ENCODE results near the gene ZAR1. TPM values are rescaled to one million over a fixed set of nuclear protein-coding genes. Genes with fewer than 3 reads are reported as not detected.

ZAR1 gene
- total and polyA plus RNA-seq, 5 donors = not detected

DNA sequence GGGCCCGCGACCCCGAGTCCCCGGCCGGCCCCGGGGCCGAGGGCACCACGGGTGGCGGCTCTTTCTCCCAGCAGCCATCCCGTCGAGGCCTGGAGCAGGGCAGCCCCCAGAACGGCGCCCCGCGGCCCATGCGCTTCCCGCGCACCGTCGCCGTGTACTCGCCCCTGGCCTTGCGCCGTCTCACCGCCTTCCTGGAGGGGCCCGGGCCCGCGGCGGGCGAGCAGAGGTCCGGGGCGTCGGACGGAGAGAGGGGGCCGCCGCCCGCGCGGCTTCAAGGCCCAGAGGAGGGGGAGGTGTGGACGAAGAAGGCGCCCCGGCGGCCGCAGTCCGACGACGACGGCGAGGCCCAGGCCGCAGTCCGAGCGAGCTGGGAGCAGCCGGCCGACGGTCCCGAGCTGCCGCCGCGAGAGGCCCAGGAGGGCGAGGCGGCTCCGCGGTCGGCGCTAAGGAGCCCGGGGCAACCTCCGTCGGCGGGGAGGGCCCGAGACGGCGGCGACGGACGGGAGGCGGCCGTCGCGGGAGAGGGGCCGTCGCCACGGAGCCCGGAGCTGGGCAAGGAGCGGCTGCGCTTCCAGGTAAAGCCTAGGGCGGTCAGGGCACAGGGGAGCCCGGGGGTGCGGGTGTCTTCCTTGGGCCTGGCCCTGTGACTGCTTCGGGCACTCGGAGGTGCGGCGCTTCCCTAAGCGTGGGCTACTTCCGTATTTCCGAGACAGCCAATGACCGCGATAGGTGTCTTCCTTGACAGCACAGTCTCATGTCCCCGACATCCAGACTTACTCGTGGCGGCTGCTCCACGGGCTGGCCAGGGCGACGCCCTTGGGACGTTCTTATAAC lies 845 bp downstream of the ZAR1 start:
- 7% methylated on average over 104 of the region's 104 CpGs for WGBS
- Histone ChIP-seq H3K27ac (ENCODE audit: low read length) (no peak overlapping the region), H3K4me1 (ENCODE audit: control insufficient read depth, insufficient read depth, low read length) (peaks cover 3% of the 10 kb centered on the region), H3K4me3 (ENCODE audit: low read length) (peak overlapping the region; percentile 47), H3K9me3 (ENCODE audit: control insufficient read depth, low read length) (no peaks in the 10 kb centered on the region), H3K27me3 (ENCODE audit: control insufficient read depth, insufficient read depth) (no peaks in the 10 kb centered on the region)
- intact Hi-C loops (cut with DNase I) = no loop called here
- peak in 1 of 3 donors; percentile 37 for DNase-seq
- ATAC-seq = peak; percentile 19 to 38

DNA sequence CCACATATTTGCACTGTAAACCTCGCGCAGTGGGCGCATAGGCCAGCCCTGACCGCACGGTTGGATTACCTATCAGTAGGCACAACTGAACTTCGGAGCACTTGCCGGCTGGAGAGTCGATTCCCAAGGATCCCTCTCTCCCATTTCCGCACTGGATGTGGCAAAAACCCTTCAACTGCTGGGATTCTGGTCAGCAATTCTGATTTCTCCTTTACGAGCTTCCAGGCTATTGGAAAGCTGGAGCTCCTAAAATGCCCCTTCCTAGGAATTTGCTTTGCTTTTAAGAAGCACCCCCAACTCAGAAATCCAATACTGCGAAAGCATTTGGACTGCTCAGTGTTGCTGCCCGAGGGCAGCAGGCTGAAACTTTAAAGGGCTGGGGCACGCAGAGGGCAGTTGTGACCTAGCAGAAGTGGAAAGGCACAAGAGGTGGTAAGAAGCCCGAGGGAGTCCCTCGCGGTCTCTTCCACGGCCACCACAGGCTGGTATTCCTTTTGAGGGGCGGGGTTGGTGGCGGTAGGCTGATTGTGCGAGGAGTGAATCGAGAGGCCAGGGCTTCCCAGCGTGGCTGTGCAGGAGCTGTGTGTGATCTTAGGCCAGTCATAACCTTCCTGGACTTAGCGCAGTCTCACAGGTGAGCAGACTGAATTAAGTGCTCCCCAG lies 1.6 kb downstream of the ZAR1 start:
- DNase-seq (peak in 2 of 3 donors; percentile 21 to 50), ATAC-seq (no peak)
- no peaks in the 10 kb centered on the region for H3K9me3 ChIP-seq (ENCODE audit: control insufficient read depth, low read length)
- intact Hi-C loops (cut with DNase I) = no loop called here
- H3K4me1 ChIP-seq (ENCODE audit: control insufficient read depth, insufficient read depth, low read length) = peaks cover 3% of the 10 kb centered on the region
- no peak overlapping the region for H3K4me3 ChIP-seq (ENCODE audit: low read length)
- no peaks in the 10 kb centered on the region for H3K27me3 ChIP-seq (ENCODE audit: control insufficient read depth, insufficient read depth)
- WGBS = 65% methylated on average over 23 of the region's 23 CpGs
- no peak overlapping the region for H3K27ac ChIP-seq (ENCODE audit: low read length)

DNA sequence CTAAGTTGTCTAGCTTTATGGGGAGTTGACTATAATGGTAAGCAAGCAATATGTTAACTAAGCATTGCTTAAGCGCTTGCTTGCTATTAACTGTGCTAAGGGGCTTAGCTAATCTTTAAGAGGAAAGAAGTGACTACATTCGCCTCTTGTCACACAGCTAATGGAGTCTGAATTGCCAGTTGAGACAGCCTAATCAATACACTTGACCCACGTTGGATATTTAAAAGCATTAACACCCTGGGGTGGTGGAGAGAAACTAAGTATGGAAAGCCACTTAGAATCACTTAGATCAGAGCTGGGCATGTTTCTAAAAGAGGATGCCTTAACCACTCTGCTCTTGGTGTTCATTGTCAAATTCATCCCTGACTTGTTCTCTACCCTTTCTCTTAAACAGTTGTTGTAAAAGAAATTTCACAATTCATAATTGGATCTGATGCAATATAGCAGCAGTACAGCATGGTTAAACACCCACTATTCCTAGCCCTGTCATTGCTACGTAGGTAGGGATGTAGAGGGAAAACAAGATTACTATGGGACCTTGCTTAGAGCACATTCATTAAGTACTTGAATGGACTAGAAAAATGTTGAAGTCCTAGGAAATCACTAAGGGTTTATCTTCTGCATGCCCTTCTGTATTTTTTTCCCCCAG lies 3.5 kb downstream of the ZAR1 start:
- H3K4me1 ChIP-seq (ENCODE audit: control insufficient read depth, insufficient read depth, low read length) = peaks cover 3% of the 10 kb centered on the region
- H3K27ac ChIP-seq (ENCODE audit: low read length) = no peak overlapping the region
- no peak overlapping the region for H3K4me3 ChIP-seq (ENCODE audit: low read length)
- no peak for DNase-seq
- intact Hi-C loops (cut with DNase I) = no loop called here
- WGBS = 74% methylated on average over 4 of the region's 4 CpGs
- H3K27me3 ChIP-seq (ENCODE audit: control insufficient read depth, insufficient read depth) = no peaks in the 10 kb centered on the region
- ATAC-seq = no peak
- no peaks in the 10 kb centered on the region for H3K9me3 ChIP-seq (ENCODE audit: control insufficient read depth, low read length)

DNA sequence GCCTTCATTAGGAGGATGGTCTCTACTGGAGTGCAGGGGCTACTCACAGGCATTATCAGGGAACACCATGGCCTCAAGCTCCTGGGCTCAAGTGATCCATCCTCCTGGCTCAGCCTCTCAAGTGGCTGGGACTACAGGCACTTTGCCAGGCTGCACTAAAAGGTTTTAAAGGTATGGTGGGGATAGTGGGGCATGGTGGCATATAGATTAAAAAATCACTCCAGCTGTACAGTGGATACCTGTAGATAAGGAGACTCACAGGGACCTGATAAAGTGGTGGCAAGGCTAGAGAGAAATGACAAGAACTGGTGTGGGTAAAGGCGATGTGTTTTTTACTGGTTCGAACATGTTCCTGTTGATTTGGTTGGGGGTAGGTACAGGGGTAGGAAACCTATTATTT lies 5.9 kb downstream of the ZAR1 start:
- ATAC-seq (no peak), DNase-seq (no peak)
- Histone ChIP-seq H3K27me3 (ENCODE audit: control insufficient read depth, insufficient read depth) (no peaks in the 10 kb centered on the region), H3K4me3 (ENCODE audit: low read length) (no peak overlapping the region), H3K9me3 (ENCODE audit: control insufficient read depth, low read length) (no peaks in the 10 kb centered on the region), H3K4me1 (ENCODE audit: control insufficient read depth, insufficient read depth, low read length) (no peaks in the 10 kb centered on the region), H3K27ac (ENCODE audit: low read length) (no peak overlapping the region)
- 96% methylated on average over 2 of the region's 2 CpGs for WGBS
- intact Hi-C loops (cut with DNase I) = no loop called here

DNA sequence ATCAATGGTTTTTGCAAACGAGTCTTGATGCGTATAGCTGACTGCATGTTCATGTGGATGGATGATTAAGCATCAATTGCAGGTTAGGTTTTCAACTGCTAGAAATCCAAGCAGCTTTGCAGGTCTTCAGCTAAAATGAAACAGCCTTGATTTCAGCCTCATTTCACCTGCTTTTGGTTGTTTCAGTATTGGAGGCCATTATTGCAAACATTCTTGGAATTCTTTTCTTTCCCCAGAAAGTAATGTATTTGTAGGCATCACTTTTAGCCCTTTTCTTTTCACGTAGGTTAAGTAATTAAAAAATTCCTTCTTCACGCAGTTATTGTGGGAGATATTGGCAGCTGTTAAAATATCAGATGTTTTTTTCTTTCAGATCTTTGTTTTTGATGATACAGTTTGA lies 8.8 kb downstream of the ZAR1 start:
- no peaks in the 10 kb centered on the region for H3K27me3 ChIP-seq (ENCODE audit: control insufficient read depth, insufficient read depth)
- no peaks in the 10 kb centered on the region for H3K9me3 ChIP-seq (ENCODE audit: control insufficient read depth, low read length)
- DNase-seq (no peak), ATAC-seq (no peak)
- 95% methylated on average over 4 of the region's 4 CpGs for WGBS
- intact Hi-C loops (cut with DNase I) = no loop called here
- H3K4me1 ChIP-seq (ENCODE audit: control insufficient read depth, insufficient read depth, low read length) = no peaks in the 10 kb centered on the region
- no peak overlapping the region for H3K27ac ChIP-seq (ENCODE audit: low read length)
- H3K4me3 ChIP-seq (ENCODE audit: low read length) = no peak overlapping the region

DNA sequence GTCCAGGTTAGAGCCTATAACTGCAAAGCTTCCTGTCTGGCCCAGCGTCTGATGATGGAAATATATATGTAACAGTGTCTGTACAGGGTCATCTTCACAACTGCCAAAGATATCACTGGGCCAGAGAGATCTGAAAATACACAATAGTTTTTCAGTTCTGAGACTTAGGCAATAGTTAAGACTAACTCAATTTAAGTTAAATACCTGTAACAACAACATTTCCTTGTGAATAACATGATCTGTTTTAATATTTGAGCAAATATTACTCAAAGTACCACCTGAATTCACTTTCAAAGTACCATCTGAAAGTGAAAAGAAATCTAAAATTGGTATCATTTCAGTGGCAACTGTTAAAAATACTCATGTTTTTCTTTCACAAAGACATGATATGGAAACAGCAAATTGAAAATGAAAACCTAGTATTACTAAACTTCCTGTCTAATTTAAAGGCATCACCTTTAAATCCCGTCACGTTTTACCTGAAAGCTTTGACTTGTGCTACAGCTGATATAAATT lies 9.6 kb downstream of the ZAR1 start:
- DNase-seq = no peak
- Histone ChIP-seq H3K4me1 (ENCODE audit: control insufficient read depth, insufficient read depth, low read length) (no peaks in the 10 kb centered on the region), H3K27me3 (ENCODE audit: control insufficient read depth, insufficient read depth) (no peaks in the 10 kb centered on the region), H3K4me3 (ENCODE audit: low read length) (no peak overlapping the region), H3K27ac (ENCODE audit: low read length) (no peak overlapping the region), H3K9me3 (ENCODE audit: control insufficient read depth, low read length) (no peaks in the 10 kb centered on the region)
- ATAC-seq = no peak
- WGBS = 81% methylated on average over 3 of the region's 3 CpGs
- intact Hi-C loops (cut with DNase I) = no loop called here

DNA sequence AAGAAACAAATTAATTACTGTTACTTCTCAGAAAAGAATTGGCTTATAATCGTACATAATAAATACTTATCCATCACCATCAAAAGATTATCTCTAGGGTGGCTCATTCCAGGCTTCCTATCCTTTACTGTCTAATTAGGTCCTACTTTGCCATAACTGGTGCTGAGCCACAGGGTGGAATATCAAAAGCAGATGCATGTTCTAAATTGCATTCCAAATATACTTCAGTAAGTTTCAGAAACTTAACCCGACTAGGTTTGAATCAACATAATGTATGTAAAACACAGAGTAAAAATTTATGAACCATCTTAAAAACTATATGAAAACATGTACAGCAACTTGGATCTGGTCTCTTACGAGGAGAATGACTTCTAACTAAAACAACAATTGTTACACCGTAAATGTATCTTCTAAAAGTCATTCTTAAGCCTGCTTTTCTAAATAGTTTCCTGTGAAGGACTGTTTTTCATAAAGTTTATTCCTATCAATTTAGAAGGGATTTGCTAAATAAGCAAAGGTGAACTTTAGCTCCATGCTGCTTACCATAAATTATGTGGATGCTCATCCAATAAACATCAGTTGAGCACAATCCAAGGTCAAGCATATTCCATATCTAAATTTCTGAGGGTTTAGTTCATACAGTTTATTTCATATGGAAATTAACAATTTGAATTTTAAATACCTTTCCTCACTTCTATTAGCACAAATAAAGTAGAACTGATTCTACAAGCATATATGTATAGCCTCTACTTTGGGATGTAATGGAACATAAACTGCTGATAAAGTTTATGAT lies 13.4 kb downstream of the ZAR1 start:
- Histone ChIP-seq H3K4me1 (ENCODE audit: control insufficient read depth, insufficient read depth, low read length) (no peaks in the 10 kb centered on the region), H3K27ac (ENCODE audit: low read length) (no peak overlapping the region), H3K4me3 (ENCODE audit: low read length) (no peak overlapping the region), H3K9me3 (ENCODE audit: control insufficient read depth, low read length) (no peaks in the 10 kb centered on the region), H3K27me3 (ENCODE audit: control insufficient read depth, insufficient read depth) (no peaks in the 10 kb centered on the region)
- DNase-seq = no peak
- WGBS = 63% methylated on average over 4 of the region's 4 CpGs
- ATAC-seq = no peak
- intact Hi-C loops (cut with DNase I) = no loop called here

DNA sequence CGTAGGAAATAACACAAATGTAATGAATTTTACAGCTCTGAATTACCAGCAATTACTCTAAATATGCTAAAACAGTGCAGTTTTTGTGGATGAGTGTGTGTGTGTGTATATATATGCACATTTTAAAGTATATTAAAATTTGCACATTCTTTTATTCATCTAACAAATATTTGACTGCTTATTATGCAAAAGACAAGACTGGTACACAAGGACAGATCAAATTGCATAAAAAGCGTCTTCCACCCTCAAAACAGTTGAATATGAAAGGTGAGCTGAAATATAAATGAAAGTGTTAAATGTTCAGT lies 13.9 kb downstream of the ZAR1 start:
- ATAC-seq (no peak), DNase-seq (no peak)
- Histone ChIP-seq H3K4me1 (ENCODE audit: control insufficient read depth, insufficient read depth, low read length) (no peaks in the 10 kb centered on the region), H3K9me3 (ENCODE audit: control insufficient read depth, low read length) (no peaks in the 10 kb centered on the region), H3K27ac (ENCODE audit: low read length) (no peak overlapping the region), H3K27me3 (ENCODE audit: control insufficient read depth, insufficient read depth) (no peaks in the 10 kb centered on the region), H3K4me3 (ENCODE audit: low read length) (no peak overlapping the region)
- intact Hi-C loops (cut with DNase I) = no loop called here
- WGBS = 93% methylated on average over 2 of the region's 2 CpGs

DNA sequence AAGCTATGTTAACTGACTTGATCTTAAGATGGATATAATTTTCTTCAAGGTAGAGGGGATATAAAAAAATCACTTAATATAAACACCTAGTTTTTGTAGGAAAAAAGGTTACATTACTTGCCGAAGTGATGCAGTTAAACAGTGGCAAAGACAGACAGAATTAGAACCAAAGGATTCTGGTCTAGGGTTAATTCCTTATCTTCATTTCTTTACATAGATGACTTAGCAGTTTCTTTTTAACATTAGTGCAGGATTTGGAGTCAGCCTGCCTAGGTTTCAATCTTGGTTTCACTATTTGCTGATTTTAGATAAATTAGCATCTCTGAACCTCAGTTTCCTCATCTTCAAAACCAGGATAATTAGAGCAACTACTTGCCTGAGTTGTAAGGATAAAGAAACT lies 14.3 kb downstream of the ZAR1 start:
- 70% methylated on average over 1 of the region's 1 CpG for WGBS
- Histone ChIP-seq H3K4me1 (ENCODE audit: control insufficient read depth, insufficient read depth, low read length) (no peaks in the 10 kb centered on the region), H3K4me3 (ENCODE audit: low read length) (no peak overlapping the region), H3K9me3 (ENCODE audit: control insufficient read depth, low read length) (no peaks in the 10 kb centered on the region), H3K27ac (ENCODE audit: low read length) (no peak overlapping the region), H3K27me3 (ENCODE audit: control insufficient read depth, insufficient read depth) (no peaks in the 10 kb centered on the region)
- DNase-seq = no peak
- intact Hi-C loops (cut with DNase I) = no loop called here
- no peak for ATAC-seq

DNA sequence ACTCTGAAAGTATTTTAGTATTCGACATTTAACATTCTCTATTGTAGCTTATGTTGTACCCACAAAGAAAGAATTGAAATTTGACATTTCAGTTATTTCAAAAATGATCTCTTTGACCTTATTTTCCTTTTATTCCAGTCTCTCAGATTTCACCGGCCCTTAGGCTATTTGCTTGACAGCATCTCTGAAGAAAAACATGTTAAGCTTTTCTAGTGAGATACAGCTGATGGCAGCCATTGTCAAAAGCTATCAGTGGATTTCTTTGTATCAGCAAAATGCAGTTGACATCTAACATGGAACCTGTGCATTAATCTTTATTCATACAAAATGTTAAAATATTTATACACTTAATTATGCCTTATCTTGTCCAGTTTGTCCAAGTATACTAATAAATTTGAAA lies 16.7 kb downstream of the ZAR1 start:
- intact Hi-C loops (cut with DNase I) = no loop called here
- H3K4me3 ChIP-seq (ENCODE audit: low read length) = no peak overlapping the region
- H3K9me3 ChIP-seq (ENCODE audit: control insufficient read depth, low read length) = no peaks in the 10 kb centered on the region
- ATAC-seq = no peak
- H3K27me3 ChIP-seq (ENCODE audit: control insufficient read depth, insufficient read depth) = no peaks in the 10 kb centered on the region
- DNase-seq = no peak
- H3K27ac ChIP-seq (ENCODE audit: low read length) = no peak overlapping the region
- no peaks in the 10 kb centered on the region for H3K4me1 ChIP-seq (ENCODE audit: control insufficient read depth, insufficient read depth, low read length)
- 90% methylated on average over 2 of the region's 2 CpGs for WGBS

DNA sequence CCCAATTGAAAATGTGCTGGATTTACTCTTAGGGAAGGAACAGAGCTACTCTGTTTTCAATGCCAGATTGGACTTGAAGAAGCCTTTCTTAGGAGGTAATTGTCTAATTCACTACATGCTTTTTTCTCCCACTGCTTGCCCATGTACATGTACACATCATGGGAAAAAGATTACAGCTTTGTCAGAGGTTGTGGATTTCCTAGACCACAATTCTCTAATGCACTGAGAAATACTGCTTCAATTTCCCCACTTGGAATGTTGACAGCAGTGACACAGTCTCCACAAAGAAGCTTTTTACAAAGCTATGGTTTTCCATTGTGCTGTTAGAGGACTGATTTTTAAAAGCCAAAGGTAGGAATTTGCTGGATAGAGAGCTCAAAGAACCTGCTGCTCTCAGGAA lies 19.5 kb downstream of the ZAR1 start:
- no peak for DNase-seq

More for the DNA sequence above, 19.5 kb downstream of the ZAR1 start:
- Histone ChIP-seq H3K9me3 (ENCODE audit: control insufficient read depth, low read length) (no peaks in the 10 kb centered on the region), H3K4me3 (ENCODE audit: low read length) (no peak overlapping the region), H3K4me1 (ENCODE audit: control insufficient read depth, insufficient read depth, low read length) (no peaks in the 10 kb centered on the region), H3K27ac (ENCODE audit: low read length) (no peak overlapping the region), H3K27me3 (ENCODE audit: control insufficient read depth, insufficient read depth) (no peaks in the 10 kb centered on the region)
- no peak for ATAC-seq
- intact Hi-C loops (cut with DNase I) = no loop called here
